Upper lobe of left lung (tissue), 6 donors: ENCODE measurements around the gene DNPEP. TPM values are rescaled to one million over a fixed set of nuclear protein-coding genes. Genes with fewer than 3 reads are reported as not detected.

Experiments
- ATAC-seq, 2 donors: fragments of 200-7000 bp; cut with Tn5 transposase; one replicate each; pipeline ENCODE4 v1.9.1; 2022; ENCODE audit warnings: mild to moderate bottlenecking in 2 of 2, moderate library complexity in 2 of 2; ENCODE audit not compliant: low FRiP score in 2 of 2
- DNase-seq, 2 donors: peaks; one replicate each; pipeline ENCODE4 v3.0.0-alpha.2; 2019 to 2020
- H3K27ac ChIP-seq, 4 donors: fragments of 200-600 bp; sonication (generic); one replicate each; pipeline ENCODE4 v1.5.1; 2016 to 2019
- H3K27me3 ChIP-seq, 4 donors: fragments of 200-600 bp; sonication (generic); one replicate each; pipeline ENCODE4 v1.5.1; 2017 to 2019
- H3K36me3 ChIP-seq, 4 donors: fragments of 200-600 bp; sonication (generic); one replicate each; pipeline ENCODE4 v1.5.1; 2016 to 2019
- H3K4me1 ChIP-seq, 4 donors: fragments of 200-600 bp; sonication (generic); one replicate each; pipeline ENCODE4 v1.5.1; 2018 to 2019
- H3K4me3 ChIP-seq, 4 donors: fragments of 200-600 bp; sonication (generic); one replicate each; pipeline ENCODE4 v1.5.1; 2017 to 2019; ENCODE audit warnings: mild to moderate bottlenecking in 2 of 4, moderate library complexity in 1 of 4
- H3K9me3 ChIP-seq, 4 donors: fragments of 200-600 bp; sonication (generic); one replicate each; pipeline ENCODE4 v1.5.1; 2018 to 2019
- CTCF ChIP-seq, 6 experiments: fragments of 450-650 bp in 4 of 6; fragments of 200-600 bp in 2 of 6; sonication (generic) in 2 of 6; IDR thresholded peaks; one replicate each; pipeline ENCODE4 v1.5.1; 2016 to 2019; ENCODE audit warnings: antibody characterized with exemption in 6 of 6
- EP300 ChIP-seq, 4 donors: sonication (generic); formaldehyde crosslinking; IDR thresholded peaks; one replicate each; pipeline ENCODE4 v1.5.1; 2017; ENCODE audit warnings: antibody characterized with exemption in 4 of 4, control low read depth in 2 of 4
- POLR2A ChIP-seq, 4 donors: fragments of 450-650 bp; IDR thresholded peaks; one replicate each; pipeline ENCODE4 v1.5.1; 2016 to 2017; ENCODE audit warnings: antibody characterized with exemption in 4 of 4, mild to moderate bottlenecking in 2 of 4
- POLR2AphosphoS5 ChIP-seq, 2 donors: sonication (generic); formaldehyde crosslinking; IDR thresholded peaks; one replicate each; pipeline ENCODE4 v1.5.1; 2017; ENCODE audit warnings: antibody characterized with exemption in 2 of 2
- WGBS, 2 donors: methylation state at CpG; one replicate each; pipeline ENCODE4 v1.1.5; 2017 to 2018; 5-methylcytosine and 5-hydroxymethylcytosine counted together
- total RNA-seq, 6 donors: library from RNA; depleted of rRNA in 4 of 6; stranded (reverse); fragments of >200 nt in 4 of 6; gene quantifications; one replicate each; pipeline versions ENCODE4 v1.1.0 to v1.2.1, GENCODE V29; 2016 to 2021
- donor health status: DM: no; HTN: no; CAD: no; lungs with moderate emphysema.
- donor health status: DM: no; HTN: yes; CAD: no; lungs with severe emphysema.

Gene DNPEP
- total RNA-seq, 6 donors from 2014 or later, result 31.9 to 141 (median 75.1) TPM

- Histone ChIP-seq H3K27me3 (no peaks in the 10 kb centered on the region), H3K9me3 (no peaks in the 10 kb centered on the region), H3K36me3 (no peaks in the 10 kb centered on the region), H3K4me3 (no peak overlapping the region), H3K27ac (no peak overlapping the region), H3K4me1 (peaks cover 4 to 15% (median 8%) of the 10 kb centered on the region in 4 donors)
- peak; percentile 65 to 92 for ATAC-seq
- TF ChIP-seq EP300 (IDR thresholded peaks at IDR 0.05) (no peak), CTCF (IDR thresholded peaks at IDR 0.05) (peak; percentile 71 to 94 (median 80))
- 19 to 21% methylated on average over 15 of the region's 15 CpGs for WGBS, 2 donors
- DNase-seq, result peak in 1 of 2 donors; percentile 63
Measured at GRCh38 chr2:219402665-219403515, 15.2 kb upstream of the DNPEP start.

- Histone ChIP-seq H3K4me3 (no peak overlapping the region), H3K4me1 (peaks cover 4 to 15% (median 8%) of the 10 kb centered on the region in 4 donors), H3K27ac (no peak overlapping the region), H3K27me3 (no peaks in the 10 kb centered on the region), H3K9me3 (no peaks in the 10 kb centered on the region), H3K36me3 (no peaks in the 10 kb centered on the region)
- DNase-seq (no peak), ATAC-seq (peak in 1 of 2 donors; percentile 30)
- TF ChIP-seq EP300 (IDR thresholded peaks at IDR 0.05) (no peak), CTCF (IDR thresholded peaks at IDR 0.05) (no peak), POLR2A (IDR thresholded peaks at IDR 0.05) (no peak), POLR2AphosphoS5 (IDR thresholded peaks at IDR 0.05) (no peak)
- 84 to 91% methylated on average over 8 of the region's 8 CpGs for WGBS, 2 donors
Measured at GRCh38 chr2:219401606-219402005, 13.9 kb upstream of the DNPEP start.

GRCh38 chr2:219400562-219400961, 12.8 kb upstream of the DNPEP start:
- TF ChIP-seq POLR2AphosphoS5 (IDR thresholded peaks at IDR 0.05) (no peak), CTCF (IDR thresholded peaks at IDR 0.05) (no peak), POLR2A (IDR thresholded peaks at IDR 0.05) (no peak), EP300 (IDR thresholded peaks at IDR 0.05) (no peak)
- no peak overlapping the region for H3K4me3 ChIP-seq
- H3K27me3 ChIP-seq, result no peaks in the 10 kb centered on the region
- no peak for ATAC-seq
- H3K4me1 ChIP-seq, result peaks cover 4 to 15% (median 8%) of the 10 kb centered on the region in 4 donors
- no peaks in the 10 kb centered on the region for H3K36me3 ChIP-seq
- no peak for DNase-seq
- 45 to 48% methylated on average over 5 to 6 of the region's 6 CpGs for WGBS, 2 donors
- H3K27ac ChIP-seq, result no peak overlapping the region
- no peaks in the 10 kb centered on the region for H3K9me3 ChIP-seq

- Histone ChIP-seq H3K36me3 (no peaks in the 10 kb centered on the region), H3K4me3 (no peak overlapping the region), H3K27me3 (no peaks in the 10 kb centered on the region), H3K27ac (no peak overlapping the region), H3K9me3 (no peaks in the 10 kb centered on the region), H3K4me1 (peaks cover 4 to 15% (median 8%) of the 10 kb centered on the region in 4 donors)
- no peak for TF ChIP-seq POLR2AphosphoS5 (IDR thresholded peaks at IDR 0.05)
- TF ChIP-seq EP300 (IDR thresholded peaks at IDR 0.05), result no peak
- no peak for TF ChIP-seq CTCF (IDR thresholded peaks at IDR 0.05)
- TF ChIP-seq POLR2A (IDR thresholded peaks at IDR 0.05), result no peak
- WGBS, 2 donors, result 55 to 67% methylated on average over 9 to 14 of the region's 14 CpGs
- ATAC-seq, result no peak
- DNase-seq, result no peak
Measured at GRCh38 chr2:219399716-219400478, 12.2 kb upstream of the DNPEP start.
